HepG2 (cell line): Measurements from ENCODE around the gene USP32. TPM values are rescaled to one million over a fixed set of nuclear protein-coding genes. Genes with fewer than 3 reads are reported as not detected.

ENCODE experiments used
- CEBPB ChIP-seq: IDR thresholded peaks from 2 replicates; pipeline ENCODE4 v1.6.1; 2011; ENCODE audit warnings: low read depth, low read length, improper control_type of control experiment, borderline replicate concordance
- CHD4 ChIP-seq: fragments of 200-600 bp; sonication (generic); IDR thresholded peaks from 2 replicates; pipeline ENCODE4 v1.7.0; 2017; ENCODE audit warnings: mild to moderate bottlenecking, low read length, borderline replicate concordance
- FOXO1 ChIP-seq: sonication (generic); formaldehyde crosslinking; IDR thresholded peaks from 2 replicates; pipeline ENCODE4 v1.4.0; 2020; ENCODE audit warnings: missing genetic modification reagents
- GATAD1 ChIP-seq: IDR thresholded peaks from 2 replicates; pipeline ENCODE4 v1.6.1; 2016; ENCODE audit warnings: missing genetic modification reagents, missing compliant biosample characterization
- HMG20A ChIP-seq: IDR thresholded peaks from 2 replicates; pipeline ENCODE4 v1.6.1; 2016; ENCODE audit warnings: borderline replicate concordance
- KDM1A ChIP-seq: IDR thresholded peaks from 2 replicates; pipeline ENCODE4 v1.6.1; 2016; ENCODE audit warnings: missing compliant biosample characterization
- MAFF ChIP-seq: IDR thresholded peaks from 2 replicates; pipeline ENCODE4 v1.6.1; 2011; ENCODE audit warnings: low read depth, low read length, improper control_type of control experiment
- POLR2A ChIP-seq, 2 experiments: IDR thresholded peaks; 2 replicates each; pipeline ENCODE4 v1.6.1; 2011; ENCODE audit warnings: low read depth in 2 of 2, low read length in 2 of 2, mild to moderate bottlenecking in 1 of 2, moderate library complexity in 1 of 2; ENCODE audit not compliant: insufficient read depth in 1 of 2
- RBFOX2 ChIP-seq: fragments of 200-400 bp; formaldehyde crosslinking; IDR thresholded peaks from 2 replicates; pipeline ENCODE4 v1.6.1; 2017; ENCODE audit warnings: low read depth, mild to moderate bottlenecking, low read length
- TBX2 ChIP-seq: sonication (generic); formaldehyde crosslinking; IDR thresholded peaks from 2 replicates; pipeline ENCODE4 v1.5.0; 2020; ENCODE audit warnings: missing genetic modification reagents, mild to moderate bottlenecking, borderline replicate concordance
- TEAD3 ChIP-seq: optimal IDR thresholded peaks from 2 replicates; pipeline ENCODE3; 2016; ENCODE audit warnings: borderline replicate concordance
- WIZ ChIP-seq: sonication (generic); formaldehyde crosslinking; IDR thresholded peaks from 2 replicates; pipeline ENCODE4 v1.5.1; 2020; ENCODE audit warnings: mild to moderate bottlenecking, missing genetic modification reagents
- ZBTB21 ChIP-seq: sonication (generic); formaldehyde crosslinking; IDR thresholded peaks from 2 replicates; pipeline ENCODE4 v1.4.0; 2020; ENCODE audit warnings: missing genetic modification reagents
- ZBTB7A ChIP-seq: sonication (generic); formaldehyde crosslinking; IDR thresholded peaks from 2 replicates; pipeline ENCODE4 v1.8.0; 2022; ENCODE audit warnings: mild to moderate bottlenecking, missing genetic modification reagents
- ZFAT ChIP-seq: sonication (generic); formaldehyde crosslinking; conservative IDR thresholded peaks from 2 replicates; pipeline ENCODE4 v1.8.1; 2023; ENCODE audit warnings: missing genetic modification reagents, inconsistent platforms
- ZFP1 ChIP-seq: IDR thresholded peaks from 2 replicates; pipeline ENCODE4 v1.6.1; 2016
- ZNF33B ChIP-seq: sonication (generic); formaldehyde crosslinking; IDR thresholded peaks from 2 replicates; pipeline ENCODE4 v1.5.1; 2020; ENCODE audit warnings: mild to moderate bottlenecking, missing genetic modification reagents
- ZNF431 ChIP-seq: sonication (generic); formaldehyde crosslinking; IDR thresholded peaks from 2 replicates; pipeline ENCODE4 v1.9.0; 2022; ENCODE audit warnings: missing genetic modification reagents, low read depth, mild to moderate bottlenecking, borderline replicate concordance
- ZNF451 ChIP-seq: sonication (generic); formaldehyde crosslinking; IDR thresholded peaks from 2 replicates; pipeline ENCODE4 v1.5.0; 2020; ENCODE audit warnings: mild to moderate bottlenecking, missing genetic modification reagents
- ZNF552 ChIP-seq: sonication (generic); formaldehyde crosslinking; IDR thresholded peaks from 2 replicates; pipeline ENCODE4 v1.9.0; 2022; ENCODE audit warnings: missing genetic modification reagents, mild to moderate bottlenecking, borderline replicate concordance
- ZNF674 ChIP-seq: sonication (generic); formaldehyde crosslinking; IDR thresholded peaks from 2 replicates; pipeline ENCODE4 v1.5.0; 2020; ENCODE audit warnings: low read depth, mild to moderate bottlenecking, missing genetic modification reagents
- ZNF83 ChIP-seq: sonication (generic); formaldehyde crosslinking; IDR thresholded peaks from 2 replicates; pipeline ENCODE4 v1.4.0; 2020; ENCODE audit warnings: missing genetic modification reagents, mild to moderate bottlenecking, borderline replicate concordance
- ZNF850 ChIP-seq: sonication (generic); formaldehyde crosslinking; conservative IDR thresholded peaks from 2 replicates; pipeline ENCODE4 v1.9.0; 2021; ENCODE audit warnings: mild to moderate bottlenecking, missing genetic modification reagents
- ZNF883 ChIP-seq: sonication (generic); formaldehyde crosslinking; IDR thresholded peaks from 2 replicates; pipeline ENCODE4 v1.5.1; 2020; ENCODE audit warnings: mild to moderate bottlenecking, missing genetic modification reagents; ENCODE audit errors: not compliant biosample characterization
- polyA plus RNA-seq, 8 experiments: library from polyadenylated mRNA; depleted of rRNA in 3 of 8; stranded (reverse) in 7 of 8; unstranded in 1 of 8; fragments of >200 nt; fragmentation: Illumina TruSeq in 4 of 8; extraction: Trizol in 4 of 8; gene quantifications; 2 replicates each; pipeline versions ENCODE4 v1.2.1 to v1.2.3, GENCODE V29; 2011 to 2016; ENCODE audit warnings: low read depth in 4 of 8, missing spikeins in 1 of 8, mixed read lengths in 1 of 8; ENCODE audit not compliant: insufficient read depth in 1 of 8
- total RNA-seq, 5 experiments: library from RNA; depleted of rRNA; stranded (reverse); fragments of >200 nt; fragmentation: Illumina TruSeq; extraction: Trizol; gene quantifications; 2 replicates each; pipeline ENCODE4 v1.2.3, GENCODE V29; 2016; ENCODE audit warnings: low read depth in 1 of 5
- TF ChIP-seq, protein P1 (sequence below): IDR thresholded peaks from 2 replicates; pipeline ENCODE4 v1.6.1; 2016; ENCODE audit warnings: mild to moderate bottlenecking, missing biosample characterization, missing genetic modification reagents
- TF ChIP-seq, protein P2 (sequence below): sonication (generic); formaldehyde crosslinking; IDR thresholded peaks from 2 replicates; pipeline ENCODE4 v1.4.0; 2020; ENCODE audit warnings: mild to moderate bottlenecking, low read depth, missing genetic modification reagents
- TF ChIP-seq, protein P3 (sequence below): sonication (generic); formaldehyde crosslinking; IDR thresholded peaks from 2 replicates; pipeline ENCODE4 v1.5.0; 2020; ENCODE audit warnings: missing genetic modification reagents
- TF ChIP-seq, protein P4 (sequence below): sonication (generic); formaldehyde crosslinking; conservative IDR thresholded peaks from 2 replicates; pipeline ENCODE4 v1.4.0; 2020; ENCODE audit warnings: missing genetic modification reagents

Gene USP32
- total and polyA plus RNA-seq, 2 of the 13 experiments (the other 11 are each of a cell fraction or from before 2014, with no cell fraction given), result 24.9 to 39.9 TPM

DNA sequence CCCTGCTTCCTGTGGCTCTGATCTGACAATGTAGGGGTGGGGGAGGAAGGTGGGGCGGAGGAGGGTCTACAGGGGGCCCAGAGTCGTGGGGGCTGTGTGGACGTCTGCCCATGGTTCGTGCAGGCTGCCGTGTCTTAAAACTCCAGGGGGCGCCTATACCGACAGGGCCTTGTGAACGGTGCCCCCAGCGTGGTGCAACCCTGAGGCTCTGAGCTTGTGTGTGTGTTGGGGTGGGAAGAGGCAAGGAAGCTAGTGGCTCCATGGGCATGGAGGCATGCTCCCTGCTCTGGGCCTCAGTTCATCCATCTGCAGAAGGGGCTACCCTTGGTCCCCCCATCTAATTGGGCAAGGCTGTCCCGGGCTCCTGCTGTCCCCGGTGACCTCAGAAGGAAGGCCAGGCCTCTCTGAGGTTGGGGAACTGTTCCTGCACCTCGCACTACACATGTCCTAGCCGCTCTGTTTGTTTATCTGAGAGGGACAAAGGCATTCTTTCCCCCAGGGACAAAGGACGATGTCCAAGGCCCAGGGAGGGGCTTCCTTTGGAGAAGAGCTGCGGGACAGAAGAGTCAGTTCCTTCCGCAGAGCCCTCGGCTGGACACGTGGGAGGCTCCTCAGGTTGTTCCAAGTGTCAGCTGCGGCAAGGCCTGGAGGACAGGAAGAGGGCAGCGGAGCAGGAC lies 228.7 kb downstream of the USP32 start (continued):
- TF ChIP-seq ZNF33B (CRISPR knock-in tag) (no peak), ZBTB21 (no peak), WIZ (no peak), KDM1A (CRISPR knock-in tag) (no peak), ZNF552 (CRISPR knock-in tag) (no peak), ZNF850 (CRISPR knock-in tag) (no peak), FOXO1 (CRISPR knock-in tag) (no peak), ZNF83 (CRISPR knock-in tag) (peak; percentile 20; the same call in 1 of the 2 replicates), ZNF883 (no peak), HMG20A (CRISPR knock-in tag) (no peak), ZFAT (CRISPR knock-in tag) (no peak), TEAD3 (CRISPR knock-in tag) (peak; percentile 31), ZFP1 (CRISPR knock-in tag) (no peak), GATAD1 (CRISPR knock-in tag) (no peak; the same call in 1 of the 2 replicates), CHD4 (no peak), ZNF674 (CRISPR knock-in tag) (no peak), TBX2 (CRISPR knock-in tag) (0 out of 2 replicates have a peak, but pooled peaks have one; percentile 26), POLR2A (IDR thresholded peaks at IDR 0.05; ENCODE audit: insufficient read depth in 1 of 2, low read depth in 2 of 2, low read length in 2 of 2) (no peak), ZNF451 (CRISPR knock-in tag) (no peak), ZNF431 (no peak), RBFOX2 (no peak), CEBPB (peak; percentile 49; the same call in 1 of the 2 replicates), ZBTB7A (no peak; the same call in 1 of the 2 replicates), MAFF (no peak)
- TF ChIP-seq, protein P1, sequence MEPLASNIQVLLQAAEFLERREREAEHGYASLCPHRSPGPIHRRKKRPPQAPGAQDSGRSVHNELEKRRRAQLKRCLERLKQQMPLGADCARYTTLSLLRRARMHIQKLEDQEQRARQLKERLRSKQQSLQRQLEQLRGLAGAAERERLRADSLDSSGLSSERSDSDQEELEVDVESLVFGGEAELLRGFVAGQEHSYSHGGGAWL (CRISPR knock-in tag), result no peak
- TF ChIP-seq, protein P2, sequence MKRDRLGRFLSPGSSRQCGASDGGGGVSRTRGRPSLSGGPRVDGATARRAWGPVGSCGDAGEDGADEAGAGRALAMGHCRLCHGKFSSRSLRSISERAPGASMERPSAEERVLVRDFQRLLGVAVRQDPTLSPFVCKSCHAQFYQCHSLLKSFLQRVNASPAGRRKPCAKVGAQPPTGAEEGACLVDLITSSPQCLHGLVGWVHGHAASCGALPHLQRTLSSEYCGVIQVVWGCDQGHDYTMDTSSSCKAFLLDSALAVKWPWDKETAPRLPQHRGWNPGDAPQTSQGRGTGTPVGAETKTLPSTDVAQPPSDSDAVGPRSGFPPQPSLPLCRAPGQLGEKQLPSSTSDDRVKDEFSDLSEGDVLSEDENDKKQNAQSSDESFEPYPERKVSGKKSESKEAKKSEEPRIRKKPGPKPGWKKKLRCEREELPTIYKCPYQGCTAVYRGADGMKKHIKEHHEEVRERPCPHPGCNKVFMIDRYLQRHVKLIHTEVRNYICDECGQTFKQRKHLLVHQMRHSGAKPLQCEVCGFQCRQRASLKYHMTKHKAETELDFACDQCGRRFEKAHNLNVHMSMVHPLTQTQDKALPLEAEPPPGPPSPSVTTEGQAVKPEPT, result 0 out of 2 replicates have a peak, but pooled peaks have one; percentile 16
- TF ChIP-seq, protein P3, sequence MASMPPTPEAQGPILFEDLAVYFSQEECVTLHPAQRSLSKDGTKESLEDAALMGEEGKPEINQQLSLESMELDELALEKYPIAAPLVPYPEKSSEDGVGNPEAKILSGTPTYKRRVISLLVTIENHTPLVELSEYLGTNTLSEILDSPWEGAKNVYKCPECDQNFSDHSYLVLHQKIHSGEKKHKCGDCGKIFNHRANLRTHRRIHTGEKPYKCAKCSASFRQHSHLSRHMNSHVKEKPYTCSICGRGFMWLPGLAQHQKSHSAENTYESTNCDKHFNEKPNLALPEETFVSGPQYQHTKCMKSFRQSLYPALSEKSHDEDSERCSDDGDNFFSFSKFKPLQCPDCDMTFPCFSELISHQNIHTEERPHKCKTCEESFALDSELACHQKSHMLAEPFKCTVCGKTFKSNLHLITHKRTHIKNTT, result no peak
- TF ChIP-seq, protein P4, sequence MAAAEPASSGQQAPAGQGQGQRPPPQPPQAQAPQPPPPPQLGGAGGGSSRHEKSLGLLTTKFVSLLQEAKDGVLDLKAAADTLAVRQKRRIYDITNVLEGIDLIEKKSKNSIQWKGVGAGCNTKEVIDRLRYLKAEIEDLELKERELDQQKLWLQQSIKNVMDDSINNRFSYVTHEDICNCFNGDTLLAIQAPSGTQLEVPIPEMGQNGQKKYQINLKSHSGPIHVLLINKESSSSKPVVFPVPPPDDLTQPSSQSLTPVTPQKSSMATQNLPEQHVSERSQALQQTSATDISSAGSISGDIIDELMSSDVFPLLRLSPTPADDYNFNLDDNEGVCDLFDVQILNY (CRISPR knock-in tag), result no peak
